GM04504 (cell line): ENCODE data around the gene TBC1D14.

ENCODE experiments used
- DNase-seq: peaks from one replicate; pipeline ENCODE4 v3.0.0-alpha.2; 2012; ENCODE audit warnings: low read depth

TBC1D14 gene

GRCh38 chr4:6953751-6954380, 44.2 kb downstream of the TBC1D14 start:
- DNase-seq, result peak; percentile 40

DNA sequence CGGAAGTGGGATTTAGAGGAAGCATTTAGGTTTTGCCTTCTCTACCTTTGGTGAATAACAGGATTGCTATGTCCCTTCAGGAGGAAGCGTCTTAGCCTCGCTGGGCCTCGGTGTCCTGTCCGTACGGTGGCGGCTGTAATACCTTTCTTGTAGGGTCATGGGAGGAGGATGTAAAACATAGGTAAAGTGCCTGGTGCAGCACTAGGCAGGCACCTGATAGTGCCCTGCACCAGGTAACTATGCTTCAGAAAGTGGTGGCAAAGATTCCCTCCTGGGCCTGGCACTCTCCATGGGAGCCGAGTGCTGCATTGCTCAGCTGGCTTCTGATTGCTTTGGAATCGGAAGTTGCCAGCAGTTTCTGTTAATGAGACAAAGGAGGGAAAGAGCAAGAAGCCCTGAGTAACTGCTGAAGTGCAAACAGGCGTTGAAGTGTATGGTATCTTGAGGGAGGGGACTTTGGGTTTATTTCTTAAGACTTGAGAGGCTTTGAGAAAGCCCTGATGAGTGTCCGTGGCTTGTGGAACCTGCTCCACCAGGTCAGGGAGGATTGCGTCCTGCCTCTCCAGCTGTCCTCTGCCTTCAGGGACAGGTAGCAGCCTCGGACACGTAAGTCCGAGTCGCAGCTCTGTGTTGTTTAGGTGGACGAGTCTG, 45.8 kb downstream of the TBC1D14 start:
- DNase-seq, result no peak

DNA sequence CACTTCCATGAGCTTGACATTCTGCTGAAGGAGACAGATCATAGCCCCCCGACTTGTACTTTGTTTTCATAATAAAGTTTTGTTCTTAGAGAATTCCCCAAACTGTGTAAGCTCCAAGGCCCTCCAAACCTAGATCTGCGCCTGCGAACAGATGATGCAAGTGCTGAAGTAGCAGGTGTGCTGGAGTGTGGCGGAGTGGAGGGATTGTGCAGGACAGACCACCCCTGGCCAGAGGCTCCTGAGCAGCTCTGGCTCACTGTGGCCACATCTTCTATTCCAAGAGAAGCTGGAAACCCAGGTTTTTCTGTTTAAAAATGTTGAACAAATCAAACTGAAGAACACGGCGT, 46.4 kb downstream of the TBC1D14 start:
- no peak for DNase-seq

- DNase-seq, result no peak
These were observed 47.0 kb downstream of the TBC1D14 start for GRCh38 chr4:6956434-6957147.

- no peak for DNase-seq
These were observed 47.5 kb downstream of the TBC1D14 start for GRCh38 chr4:6957148-6957520.

GRCh38 chr4:6957994-6958393, 48.4 kb downstream of the TBC1D14 start:
- DNase-seq, result no peak

GRCh38 chr4:6959261-6959660, 49.6 kb downstream of the TBC1D14 start:
- no peak for DNase-seq

- no peak for DNase-seq
These were observed 50.5 kb downstream of the TBC1D14 start for GRCh38 chr4:6960154-6960553.

GRCh38 chr4:6960628-6961412, 51.2 kb downstream of the TBC1D14 start:
- no peak for DNase-seq

DNA sequence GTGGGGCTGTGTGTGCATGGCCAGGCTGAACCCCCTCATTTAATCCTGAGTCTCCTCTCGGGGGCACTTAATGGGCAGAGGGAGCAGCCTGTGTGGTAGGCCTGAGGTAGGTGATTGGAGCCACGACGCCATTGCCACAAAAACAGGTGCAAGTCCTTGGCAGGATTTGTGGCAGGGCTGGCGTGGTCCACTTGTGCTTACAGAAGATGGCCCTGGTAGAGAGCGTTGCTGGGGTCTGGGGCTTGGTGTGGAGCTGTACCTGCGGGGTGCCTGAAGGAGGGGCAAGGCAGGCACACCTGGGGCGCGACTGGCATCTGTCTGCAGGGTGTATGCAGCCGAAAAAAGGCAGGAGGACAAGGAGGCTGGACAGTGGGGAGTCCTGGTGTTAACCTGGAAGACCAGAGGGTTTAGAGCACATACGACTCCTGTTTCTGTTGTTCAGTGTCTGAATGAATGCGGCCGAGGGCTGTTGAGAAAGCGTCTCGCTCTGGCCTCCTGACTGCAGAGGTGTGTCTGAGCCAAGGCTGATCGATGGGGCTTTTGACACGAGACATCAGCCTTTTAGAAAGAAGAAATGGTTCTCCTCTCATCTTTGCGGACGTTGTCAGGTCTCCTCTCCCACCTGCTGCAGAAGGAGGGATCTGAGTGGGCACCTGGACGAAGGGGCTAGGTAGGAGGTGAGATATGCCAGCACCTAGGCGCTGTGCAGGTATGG, 52.0 kb downstream of the TBC1D14 start:
- no peak for DNase-seq

- no peak for DNase-seq
These were observed 52.8 kb downstream of the TBC1D14 start for GRCh38 chr4:6962211-6963041.

GRCh38 chr4:6963139-6963611, 53.5 kb downstream of the TBC1D14 start:
- no peak for DNase-seq

- DNase-seq, result no peak
These were observed 55.2 kb downstream of the TBC1D14 start for GRCh38 chr4:6964858-6965257.

- no peak for DNase-seq
These were observed 55.7 kb downstream of the TBC1D14 start for GRCh38 chr4:6965329-6965728.

DNA sequence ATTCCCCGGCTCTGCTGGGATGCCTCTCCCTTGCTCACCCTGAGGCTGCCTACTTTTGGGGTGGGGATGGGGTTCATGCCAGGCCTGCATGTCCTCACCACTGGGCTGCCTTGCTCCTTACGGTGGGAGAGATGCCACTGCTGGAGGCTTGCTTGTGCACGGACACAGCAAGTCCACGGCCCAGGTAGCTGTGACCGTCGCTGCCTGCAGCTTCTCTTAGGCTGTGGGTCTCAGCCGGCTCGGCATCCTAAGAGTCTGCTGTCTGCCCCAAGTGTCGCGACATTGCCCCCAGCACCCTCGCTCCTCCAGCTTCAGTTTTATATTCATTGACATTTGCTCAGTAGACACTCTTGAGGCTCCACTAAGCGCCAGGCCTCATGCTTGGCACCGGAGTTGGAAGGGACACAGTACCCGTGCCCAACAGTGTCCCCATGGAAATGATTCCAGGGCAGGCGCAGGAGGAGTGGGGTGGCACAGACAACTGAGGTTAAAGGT, 58.3 kb downstream of the TBC1D14 start:
- DNase-seq, result no peak

- DNase-seq, result no peak
These were observed 58.9 kb downstream of the TBC1D14 start for GRCh38 chr4:6968496-6968895.

- DNase-seq, result no peak
These were observed 60.5 kb downstream of the TBC1D14 start for GRCh38 chr4:6969826-6970800.

DNA sequence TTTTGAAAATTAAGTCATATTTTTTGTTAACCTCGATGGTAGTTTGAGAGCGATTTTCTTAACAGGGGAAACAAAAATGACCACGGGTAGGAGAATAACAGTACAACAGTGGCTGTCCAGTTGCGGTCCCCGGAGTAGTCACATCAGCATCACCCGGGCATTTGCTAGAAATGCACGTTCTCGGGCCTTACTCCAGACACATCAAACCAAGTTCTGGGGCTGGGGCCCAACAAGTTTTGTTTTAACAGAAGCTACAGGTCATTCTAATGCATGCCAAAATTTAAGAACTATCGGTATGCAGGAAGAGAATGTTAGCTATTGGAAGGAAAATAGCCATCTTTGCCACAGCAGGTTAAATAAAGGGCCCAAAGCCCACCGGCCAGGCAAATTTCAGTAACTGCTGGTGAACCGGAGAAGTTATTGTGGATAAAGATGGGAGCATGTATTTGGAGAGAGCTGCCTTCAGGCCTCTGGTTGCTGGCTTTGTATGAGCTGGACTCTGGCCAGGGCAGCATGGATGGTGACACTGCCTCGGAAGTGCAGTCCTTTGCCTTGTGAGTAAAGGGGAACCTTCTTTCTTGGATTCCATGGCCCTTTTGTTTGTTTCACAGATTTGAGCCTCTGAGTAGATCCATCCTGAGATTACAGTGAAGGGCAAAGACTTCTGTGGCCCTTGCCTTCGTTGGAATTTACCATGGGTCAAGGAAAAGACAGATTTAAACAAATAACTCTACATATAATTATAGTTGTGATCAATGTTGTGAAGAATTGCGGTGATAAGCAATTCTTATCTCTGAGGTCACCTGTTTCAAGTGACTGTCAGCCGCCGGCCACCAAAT, 62.1 kb downstream of the TBC1D14 start:
- no peak for DNase-seq

DNA sequence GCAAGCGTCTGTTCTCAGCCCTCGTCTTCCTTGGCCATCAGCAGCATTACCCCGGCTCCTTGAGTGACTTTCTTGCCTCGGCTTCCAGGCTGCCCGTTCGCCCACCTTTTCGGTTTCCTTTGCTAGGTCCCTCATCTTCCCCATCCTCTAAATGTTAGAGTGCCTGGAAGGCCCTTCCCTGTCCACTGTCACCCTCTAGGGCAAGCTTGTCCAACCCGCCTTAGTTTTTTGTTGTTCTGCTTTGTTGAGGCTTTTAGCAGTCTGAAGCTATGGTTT, 62.7 kb downstream of the TBC1D14 start:
- DNase-seq, result no peak
